Measurements from ENCODE around the gene C12orf60. TPM values are rescaled to one million over a fixed set of nuclear protein-coding genes. Genes with fewer than 3 reads are reported as not detected.

The C12orf60 gene
- total and polyA plus RNA-seq, 9 donors: 0.85 to 1.6 (median 1.4) TPM

GRCh38 chr12:14833336-14833735 is 29.9 kb downstream of the C12orf60 start:
- Histone ChIP-seq H3K4me3 (ENCODE audit: low read length) (no peak overlapping the region), H3K4me1 (ENCODE audit: control insufficient read depth, insufficient read depth, low read length) (no peaks in the 10 kb centered on the region), H3K27ac (ENCODE audit: low read length) (no peak overlapping the region), H3K9me3 (replicated peaks; ENCODE audit: control insufficient read depth, low read depth, low read length) (no peaks in the 10 kb centered on the region), H3K27me3 (ENCODE audit: control insufficient read depth, insufficient read depth, low read length) (no peaks in the 10 kb centered on the region), H3K36me3 (ENCODE audit: control insufficient read depth, insufficient read depth, low read length) (no peaks in the 10 kb centered on the region)
- no peak for DNase-seq
- no CpG with 5 or more reads among the region's 3 CpGs for WGBS (ENCODE audit: insufficient coverage)

GRCh38 chr12:14833952-14834351 is 30.5 kb downstream of the C12orf60 start:
- no peak overlapping the region for H3K4me3 ChIP-seq (ENCODE audit: low read length)
- H3K36me3 ChIP-seq (ENCODE audit: control insufficient read depth, insufficient read depth, low read length): no peaks in the 10 kb centered on the region
- no peaks in the 10 kb centered on the region for H3K27me3 ChIP-seq (ENCODE audit: control insufficient read depth, insufficient read depth, low read length)
- no peaks in the 10 kb centered on the region for H3K9me3 ChIP-seq (replicated peaks; ENCODE audit: control insufficient read depth, low read depth, low read length)
- WGBS (ENCODE audit: insufficient coverage): no CpG with 5 or more reads among the region's 1 CpG
- H3K4me1 ChIP-seq (ENCODE audit: control insufficient read depth, insufficient read depth, low read length): no peaks in the 10 kb centered on the region
- no peak overlapping the region for H3K27ac ChIP-seq (ENCODE audit: low read length)
- no peak for DNase-seq

- Histone ChIP-seq H3K9me3 (replicated peaks; ENCODE audit: control insufficient read depth, low read depth, low read length) (no peaks in the 10 kb centered on the region), H3K27ac (ENCODE audit: low read length) (no peak overlapping the region), H3K4me3 (ENCODE audit: low read length) (no peak overlapping the region), H3K4me1 (ENCODE audit: control insufficient read depth, insufficient read depth, low read length) (no peaks in the 10 kb centered on the region), H3K36me3 (ENCODE audit: control insufficient read depth, insufficient read depth, low read length) (no peaks in the 10 kb centered on the region), H3K27me3 (ENCODE audit: control insufficient read depth, insufficient read depth, low read length) (no peaks in the 10 kb centered on the region)
- no peak for DNase-seq
Observed at GRCh38 chr12:14834509-14834908, 31.0 kb downstream of the C12orf60 start.

GRCh38 chr12:14836336-14837210 is 33.1 kb downstream of the C12orf60 start:
- WGBS (ENCODE audit: insufficient coverage): 100% methylated on average over 2 of the region's 7 CpGs
- H3K27me3 ChIP-seq (ENCODE audit: control insufficient read depth, insufficient read depth, low read length): no peaks in the 10 kb centered on the region
- no peak overlapping the region for H3K27ac ChIP-seq (ENCODE audit: low read length)
- no peak for DNase-seq
- H3K36me3 ChIP-seq (ENCODE audit: control insufficient read depth, insufficient read depth, low read length): no peaks in the 10 kb centered on the region
- no peaks in the 10 kb centered on the region for H3K9me3 ChIP-seq (replicated peaks; ENCODE audit: control insufficient read depth, low read depth, low read length)
- peaks cover under 1% of the 10 kb centered on the region for H3K4me1 ChIP-seq (ENCODE audit: control insufficient read depth, insufficient read depth, low read length)
- H3K4me3 ChIP-seq (ENCODE audit: low read length): no peak overlapping the region

- no peaks in the 10 kb centered on the region for H3K36me3 ChIP-seq (ENCODE audit: control insufficient read depth, insufficient read depth, low read length)
- H3K27me3 ChIP-seq (ENCODE audit: control insufficient read depth, insufficient read depth, low read length): no peaks in the 10 kb centered on the region
- no peak for DNase-seq
- no peak overlapping the region for H3K4me3 ChIP-seq (ENCODE audit: low read length)
- no peak overlapping the region for H3K27ac ChIP-seq (ENCODE audit: low read length)
- H3K9me3 ChIP-seq (replicated peaks; ENCODE audit: control insufficient read depth, low read depth, low read length): no peaks in the 10 kb centered on the region
- peaks cover 4% of the 10 kb centered on the region for H3K4me1 ChIP-seq (ENCODE audit: control insufficient read depth, insufficient read depth, low read length)
- no CpG with 5 or more reads among the region's 1 CpG for WGBS (ENCODE audit: insufficient coverage)
Observed at GRCh38 chr12:14839262-14839661, 35.8 kb downstream of the C12orf60 start.

GRCh38 chr12:14840616-14841015 is 37.1 kb downstream of the C12orf60 start:
- H3K27ac ChIP-seq (ENCODE audit: low read length): no peak overlapping the region
- no peak for DNase-seq
- peaks cover 4% of the 10 kb centered on the region for H3K4me1 ChIP-seq (ENCODE audit: control insufficient read depth, insufficient read depth, low read length)
- H3K4me3 ChIP-seq (ENCODE audit: low read length): no peak overlapping the region
- no peaks in the 10 kb centered on the region for H3K27me3 ChIP-seq (ENCODE audit: control insufficient read depth, insufficient read depth, low read length)
- WGBS (ENCODE audit: insufficient coverage): 20% methylated on average over 1 of the region's 4 CpGs
- H3K36me3 ChIP-seq (ENCODE audit: control insufficient read depth, insufficient read depth, low read length): no peaks in the 10 kb centered on the region
- no peaks in the 10 kb centered on the region for H3K9me3 ChIP-seq (replicated peaks; ENCODE audit: control insufficient read depth, low read depth, low read length)

- H3K4me1 ChIP-seq (ENCODE audit: control insufficient read depth, insufficient read depth, low read length): peaks cover 4% of the 10 kb centered on the region
- H3K4me3 ChIP-seq (ENCODE audit: low read length): no peak overlapping the region
- H3K27me3 ChIP-seq (ENCODE audit: control insufficient read depth, insufficient read depth, low read length): no peaks in the 10 kb centered on the region
- 61% methylated on average over 2 of the region's 3 CpGs for WGBS (ENCODE audit: insufficient coverage)
- no peaks in the 10 kb centered on the region for H3K9me3 ChIP-seq (replicated peaks; ENCODE audit: control insufficient read depth, low read depth, low read length)
- no peak for DNase-seq
- H3K27ac ChIP-seq (ENCODE audit: low read length): no peak overlapping the region
- H3K36me3 ChIP-seq (ENCODE audit: control insufficient read depth, insufficient read depth, low read length): no peaks in the 10 kb centered on the region
Observed at GRCh38 chr12:14841761-14842160, 38.3 kb downstream of the C12orf60 start.

GRCh38 chr12:14842315-14842714 is 38.8 kb downstream of the C12orf60 start:
- no peak overlapping the region for H3K27ac ChIP-seq (ENCODE audit: low read length)
- no peaks in the 10 kb centered on the region for H3K27me3 ChIP-seq (ENCODE audit: control insufficient read depth, insufficient read depth, low read length)
- no CpG with 5 or more reads among the region's 3 CpGs for WGBS (ENCODE audit: insufficient coverage)
- no peaks in the 10 kb centered on the region for H3K36me3 ChIP-seq (ENCODE audit: control insufficient read depth, insufficient read depth, low read length)
- H3K9me3 ChIP-seq (replicated peaks; ENCODE audit: control insufficient read depth, low read depth, low read length): no peaks in the 10 kb centered on the region
- H3K4me3 ChIP-seq (ENCODE audit: low read length): no peak overlapping the region
- no peak for DNase-seq
- H3K4me1 ChIP-seq (ENCODE audit: control insufficient read depth, insufficient read depth, low read length): peaks cover 4% of the 10 kb centered on the region

GRCh38 chr12:14843425-14843887 is 40.0 kb downstream of the C12orf60 start, which contains the start of gene ART4:
ART4 (minus strand) TSS chr12:14843526; CDS start chr12:14843113, 413 bp downstream.
- Histone ChIP-seq H3K4me3 (ENCODE audit: low read length) (no peak within 1 kb of the TSS), H3K27ac (ENCODE audit: low read length) (no peak within 1 kb of the TSS), H3K27me3 (ENCODE audit: control insufficient read depth, insufficient read depth, low read length) (no peaks in the 10 kb centered on the region), H3K4me1 (ENCODE audit: control insufficient read depth, insufficient read depth, low read length) (peaks cover 4% of the 10 kb centered on the region), H3K9me3 (replicated peaks; ENCODE audit: control insufficient read depth, low read depth, low read length) (no peaks in the 10 kb centered on the region), H3K36me3 (ENCODE audit: control insufficient read depth, insufficient read depth, low read length) (no peaks in the 10 kb centered on the region)
- WGBS (ENCODE audit: insufficient coverage): 79% methylated on average over 6 of the region's 10 CpGs
- no peak for DNase-seq

- Histone ChIP-seq H3K27ac (ENCODE audit: low read length) (no peak overlapping the region), H3K9me3 (replicated peaks; ENCODE audit: control insufficient read depth, low read depth, low read length) (no peaks in the 10 kb centered on the region), H3K4me3 (ENCODE audit: low read length) (no peak overlapping the region), H3K4me1 (ENCODE audit: control insufficient read depth, insufficient read depth, low read length) (peaks cover 4% of the 10 kb centered on the region), H3K27me3 (ENCODE audit: control insufficient read depth, insufficient read depth, low read length) (no peaks in the 10 kb centered on the region), H3K36me3 (ENCODE audit: control insufficient read depth, insufficient read depth, low read length) (no peaks in the 10 kb centered on the region)
- DNase-seq: no peak
Observed at GRCh38 chr12:14844401-14844800, 40.9 kb downstream of the C12orf60 start.
